ENCODE data around the gene CNOT1.
A peak's percentile ranks its signal among the peaks of the same experiment; 100 is the strongest.

The CNOT1 gene

GRCh38 chr16:58488531-58488930, 141.1 kb downstream of the CNOT1 start:
- FAIRE-seq (no peak), DNase-seq (ENCODE audit: insufficient read length, low spot score) (no peak)
- no peak for TF ChIP-seq CTCF (IDR thresholded peaks at IDR 0.05; ENCODE audit: insufficient read depth, missing control alignments)

- FAIRE-seq (no peak), DNase-seq (ENCODE audit: insufficient read length, low spot score) (peak; percentile 77)
- TF ChIP-seq CTCF (IDR thresholded peaks at IDR 0.05; ENCODE audit: insufficient read depth, missing control alignments) = peak; percentile 72
Measured at GRCh38 chr16:58487566-58488351, 141.9 kb downstream of the CNOT1 start.

GRCh38 chr16:58485184-58485887, 144.3 kb downstream of the CNOT1 start:
- FAIRE-seq (no peak), DNase-seq (ENCODE audit: insufficient read length, low spot score) (no peak)
- TF ChIP-seq CTCF (IDR thresholded peaks at IDR 0.05; ENCODE audit: insufficient read depth, missing control alignments) = no peak

GRCh38 chr16:58481931-58482330, 147.7 kb downstream of the CNOT1 start:
- FAIRE-seq = no peak

GRCh38 chr16:58481226-58481869, 148.3 kb downstream of the CNOT1 start:
- TF ChIP-seq CTCF (IDR thresholded peaks at IDR 0.05; ENCODE audit: insufficient read depth, missing control alignments) = no peak
- DNase-seq (ENCODE audit: insufficient read length, low spot score) = no peak
- FAIRE-seq = no peak

More at GRCh38 chr16:58481931-58482330, 147.7 kb downstream of the CNOT1 start:
- DNase-seq (ENCODE audit: insufficient read length, low spot score) = no peak
- TF ChIP-seq CTCF (IDR thresholded peaks at IDR 0.05; ENCODE audit: insufficient read depth, missing control alignments) = no peak

GRCh38 chr16:58478427-58478826, 151.2 kb downstream of the CNOT1 start:
- FAIRE-seq (no peak), DNase-seq (ENCODE audit: insufficient read length, low spot score) (no peak)
- no peak for TF ChIP-seq CTCF (IDR thresholded peaks at IDR 0.05; ENCODE audit: insufficient read depth, missing control alignments)
